Endodermal cell (in vitro differentiated cells): ENCODE measurements around the gene SLC25A21. TPM values are rescaled to one million over a fixed set of nuclear protein-coding genes. Genes with fewer than 3 reads are reported as not detected.
A peak's percentile ranks its signal among the peaks of the same experiment; 100 is the strongest.

Source experiments
- DNase-seq: peaks from one replicate; pipeline ENCODE4 v3.0.0-alpha.2; 2017
- H3K27ac ChIP-seq: 2 replicates; pipeline ENCODE4 v1.5.1; 2013; ENCODE audit warnings: mild to moderate bottlenecking, low read depth, low read length, moderate library complexity
- H3K27me3 ChIP-seq: 2 replicates; pipeline ENCODE4 v1.6.1; 2013; ENCODE audit warnings: mild to moderate bottlenecking, low read length, moderate library complexity; ENCODE audit not compliant: insufficient read depth, control insufficient read depth, poor library complexity, severe bottlenecking
- H3K36me3 ChIP-seq: 2 replicates; pipeline ENCODE4 v1.7.0; 2013; ENCODE audit warnings: mild to moderate bottlenecking, low read length, moderate library complexity; ENCODE audit not compliant: control insufficient read depth, insufficient read depth
- H3K4me1 ChIP-seq: one replicate; pipeline ENCODE4 v1.7.0; 2013; ENCODE audit warnings: low read length; ENCODE audit not compliant: control insufficient read depth, insufficient read depth
- H3K4me3 ChIP-seq: 2 replicates; pipeline ENCODE4 v1.5.1; 2013; ENCODE audit warnings: mild to moderate bottlenecking, low read length, moderate library complexity
- H3K9ac ChIP-seq: 2 replicates; pipeline ENCODE4 v1.6.1; 2013; ENCODE audit warnings: mild to moderate bottlenecking, low read length, moderate library complexity; ENCODE audit not compliant: poor library complexity, severe bottlenecking; ENCODE audit errors: extremely low read depth
- H3K9me3 ChIP-seq: 2 replicates; pipeline ENCODE4 v1.6.1; 2013; ENCODE audit warnings: mild to moderate bottlenecking, low read length, moderate library complexity; ENCODE audit not compliant: control insufficient read depth
- H3K27ac Mint-ChIP-seq: 2 replicates; pipeline ENCODE4 v1.8.0; 2020; ENCODE audit warnings: mixed read lengths
- H3K27me3 Mint-ChIP-seq: 2 replicates; pipeline ENCODE4 v1.8.0; 2021; ENCODE audit warnings: mild to moderate bottlenecking, mixed read lengths; ENCODE audit not compliant: insufficient read depth
- H3K36me3 Mint-ChIP-seq: 2 replicates; pipeline ENCODE4 v1.8.0; 2020; ENCODE audit warnings: low read depth, mixed read lengths
- H3K4me1 Mint-ChIP-seq: 2 replicates; pipeline ENCODE4 v1.8.0; 2020; ENCODE audit warnings: mixed read lengths
- H3K4me3 Mint-ChIP-seq: 2 replicates; pipeline ENCODE4 v1.8.0; 2020; ENCODE audit warnings: mild to moderate bottlenecking, moderate library complexity, mixed read lengths
- H3K9me3 Mint-ChIP-seq: 2 replicates; pipeline ENCODE4 v1.8.0; 2020; ENCODE audit warnings: mild to moderate bottlenecking, mixed read lengths
- WGBS, 2 experiments: methylation state at CpG; one replicate each; pipeline versions ENCODE4 v1.1.5 to v1.1.7; 2013; ENCODE audit warnings: missing lambda C conversion rate in 2 of 2, mixed read lengths in 1 of 2; ENCODE audit not compliant: insufficient coverage in 1 of 2, insufficient read length in 1 of 2; 5-methylcytosine and 5-hydroxymethylcytosine counted together
- total RNA-seq, 2 donors: library from RNA; stranded (reverse); fragmentation: NEBNext Ultra II Directional in 1 of 2; extraction: Animal tissue kit (Norgen Biotek cat#: 25700) in 1 of 2; gene quantifications; 2 replicates in 1 of 2; 3 replicates in 1 of 2; pipeline ENCODE4 v1.2.1, GENCODE V29; 2021
- TF ChIP-seq, protein P1 (sequence below): fragments of 200-600 bp; sonication (generic); conservative IDR thresholded peaks from 2 replicates; pipeline ENCODE4 v1.5.0; 2021; ENCODE audit warnings: antibody characterized with exemption, mild to moderate bottlenecking

SLC25A21 gene
- total RNA-seq, 2 donors from 2014 or later: 1.9 TPM

DNA sequence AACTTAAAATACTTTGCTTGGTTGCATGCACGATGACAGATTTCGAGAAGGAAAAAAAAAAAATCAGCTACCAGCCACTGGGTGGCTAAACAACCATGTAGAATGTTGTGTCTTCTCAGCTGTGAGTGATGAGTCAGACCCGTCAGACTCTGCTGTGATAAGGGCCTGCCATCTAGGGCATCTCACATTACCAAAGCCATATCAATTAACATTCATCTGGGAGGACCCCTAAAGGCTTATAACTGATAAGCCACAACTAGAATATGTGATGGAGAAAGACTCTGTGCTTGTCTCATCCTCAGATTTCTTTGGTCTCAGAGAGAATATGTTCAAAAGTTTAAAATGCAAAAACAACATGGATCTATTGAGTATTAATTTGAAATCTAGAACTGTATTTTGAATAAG is 399.3 kb downstream of the SLC25A21 start:
- Mint-ChIP-seq H3K4me1 (peaks cover 28% of the 10 kb centered on the region), H3K27me3 (no peaks in the 10 kb centered on the region), H3K36me3 (peaks cover 3% of the 10 kb centered on the region), H3K9me3 (peaks cover 7% of the 10 kb centered on the region), H3K27ac (peak overlapping the region; percentile 75), H3K4me3 (no peak overlapping the region)
- DNase-seq: peak; percentile 75
- WGBS, 2 experiments: 30% methylated on average over 3 of the region's 3 CpGs; no CpG with 5 or more reads in 1 of the 2 experiments
- H3K36me3 ChIP-seq: no peaks in the 10 kb centered on the region
- H3K9ac ChIP-seq: no peak overlapping the region
- peaks cover 7% of the 10 kb centered on the region for H3K4me1 ChIP-seq
- no peak overlapping the region for H3K4me3 ChIP-seq
- H3K27ac ChIP-seq: no peak overlapping the region
- no peaks in the 10 kb centered on the region for H3K27me3 ChIP-seq
- H3K9me3 ChIP-seq: no peaks in the 10 kb centered on the region
- TF ChIP-seq, protein P1, sequence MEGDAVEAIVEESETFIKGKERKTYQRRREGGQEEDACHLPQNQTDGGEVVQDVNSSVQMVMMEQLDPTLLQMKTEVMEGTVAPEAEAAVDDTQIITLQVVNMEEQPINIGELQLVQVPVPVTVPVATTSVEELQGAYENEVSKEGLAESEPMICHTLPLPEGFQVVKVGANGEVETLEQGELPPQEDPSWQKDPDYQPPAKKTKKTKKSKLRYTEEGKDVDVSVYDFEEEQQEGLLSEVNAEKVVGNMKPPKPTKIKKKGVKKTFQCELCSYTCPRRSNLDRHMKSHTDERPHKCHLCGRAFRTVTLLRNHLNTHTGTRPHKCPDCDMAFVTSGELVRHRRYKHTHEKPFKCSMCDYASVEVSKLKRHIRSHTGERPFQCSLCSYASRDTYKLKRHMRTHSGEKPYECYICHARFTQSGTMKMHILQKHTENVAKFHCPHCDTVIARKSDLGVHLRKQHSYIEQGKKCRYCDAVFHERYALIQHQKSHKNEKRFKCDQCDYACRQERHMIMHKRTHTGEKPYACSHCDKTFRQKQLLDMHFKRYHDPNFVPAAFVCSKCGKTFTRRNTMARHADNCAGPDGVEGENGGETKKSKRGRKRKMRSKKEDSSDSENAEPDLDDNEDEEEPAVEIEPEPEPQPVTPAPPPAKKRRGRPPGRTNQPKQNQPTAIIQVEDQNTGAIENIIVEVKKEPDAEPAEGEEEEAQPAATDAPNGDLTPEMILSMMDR: peak; percentile 71

DNA sequence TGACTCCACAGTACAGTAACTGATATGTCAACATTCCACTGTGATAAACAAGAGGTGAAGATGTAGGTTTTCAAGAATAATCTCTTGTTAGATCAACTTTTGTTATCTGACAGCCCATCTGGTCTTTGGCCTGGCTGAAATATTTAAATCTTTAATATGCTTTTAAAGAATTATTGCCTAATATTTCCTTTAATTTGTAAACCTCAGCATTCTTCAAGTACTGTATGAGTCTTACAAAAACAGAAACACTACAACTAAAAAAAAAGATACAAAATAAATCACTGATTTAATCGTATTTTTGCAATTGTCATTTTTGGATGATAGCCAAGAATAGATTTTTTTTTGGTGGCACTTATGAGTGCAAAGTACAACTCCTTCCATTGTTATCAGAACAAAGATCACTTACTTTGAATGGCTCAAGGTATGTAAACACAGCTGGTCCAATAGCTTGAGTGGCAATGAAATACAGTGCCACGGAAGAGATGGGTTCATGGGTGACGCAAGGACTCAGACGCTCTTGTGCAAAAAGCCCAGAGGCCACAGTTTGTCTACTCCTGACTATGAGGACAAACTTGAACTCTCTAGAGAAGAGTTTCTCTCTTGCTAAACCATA is 401.3 kb downstream of the SLC25A21 start:
- 77 to 93% methylated on average over 3 to 4 of the region's 4 CpGs for WGBS, 2 experiments
- Mint-ChIP-seq H3K4me1 (peaks cover 43% of the 10 kb centered on the region), H3K36me3 (no peaks in the 10 kb centered on the region), H3K27ac (no peak overlapping the region), H3K9me3 (no peaks in the 10 kb centered on the region), H3K4me3 (no peak overlapping the region), H3K27me3 (no peaks in the 10 kb centered on the region)
- H3K27ac ChIP-seq: no peak overlapping the region
- H3K27me3 ChIP-seq: no peaks in the 10 kb centered on the region
- no peak for DNase-seq
- H3K9ac ChIP-seq: no peak overlapping the region
- H3K4me3 ChIP-seq: no peak overlapping the region
- TF ChIP-seq, protein P1: no peak
- H3K4me1 ChIP-seq: peaks cover 19% of the 10 kb centered on the region
- no peaks in the 10 kb centered on the region for H3K36me3 ChIP-seq
- H3K9me3 ChIP-seq: no peaks in the 10 kb centered on the region

DNA sequence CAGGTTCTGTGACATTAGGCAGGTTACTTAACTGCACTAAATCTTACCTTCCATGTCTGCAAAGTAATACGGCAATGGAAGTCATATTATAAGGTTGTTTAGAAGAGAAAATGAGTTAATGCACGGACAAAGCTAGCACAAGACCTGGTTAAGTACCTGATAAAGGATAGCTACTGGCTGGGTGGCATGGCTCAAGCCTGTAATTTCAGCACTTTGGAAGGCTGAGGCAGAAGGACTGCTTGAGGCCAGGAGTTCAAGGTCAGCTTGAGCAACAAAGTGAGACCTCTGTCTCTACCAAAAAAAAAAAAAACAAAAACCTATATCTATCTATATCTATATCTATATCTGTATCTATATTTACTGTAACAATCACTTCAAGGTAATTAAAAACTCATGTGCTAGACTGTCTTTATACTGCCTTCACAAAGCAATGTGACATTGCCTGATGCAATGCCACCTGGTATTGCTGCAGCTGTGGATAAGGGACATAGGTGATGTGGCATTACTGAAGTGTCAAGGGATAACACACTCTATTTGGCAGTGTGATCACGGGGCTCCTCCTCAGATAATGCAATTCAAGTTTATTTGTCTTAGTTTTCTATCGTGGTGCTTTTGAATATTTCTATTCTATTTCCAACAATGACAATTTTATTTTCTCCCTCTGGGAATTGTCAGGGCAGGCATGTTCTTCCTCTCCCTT is 403.6 kb downstream of the SLC25A21 start:
- Histone ChIP-seq H3K27me3 (no peaks in the 10 kb centered on the region), H3K4me1 (peaks cover 19% of the 10 kb centered on the region), H3K4me3 (no peak overlapping the region), H3K27ac (no peak overlapping the region), H3K36me3 (no peaks in the 10 kb centered on the region), H3K9ac (no peak overlapping the region), H3K9me3 (no peaks in the 10 kb centered on the region)
- H3K36me3 Mint-ChIP-seq: no peaks in the 10 kb centered on the region
- TF ChIP-seq, protein P1: no peak
- no peaks in the 10 kb centered on the region for H3K9me3 Mint-ChIP-seq
- no peak overlapping the region for H3K27ac Mint-ChIP-seq
- no peak overlapping the region for H3K4me3 Mint-ChIP-seq
- no peak for DNase-seq
- H3K27me3 Mint-ChIP-seq: no peaks in the 10 kb centered on the region
- peaks cover 47% of the 10 kb centered on the region for H3K4me1 Mint-ChIP-seq
- 94 to 100% methylated on average over 3 to 4 of the region's 4 CpGs for WGBS, 2 experiments
